Liver (tissue), 9 donors: ENCODE data around the gene SP140L. TPM values are rescaled to one million over a fixed set of nuclear protein-coding genes. Genes with fewer than 3 reads are reported as not detected.
A peak's percentile ranks its signal among the peaks of the same experiment; 100 is the strongest.
"Not testable (repeated sequence)": the region's sequence is repeated elsewhere in the genome, so short reads cannot be mapped to it uniquely, and the experiment has no call there.

Experiments used
- DNase-seq: peaks from one replicate; pipeline ENCODE4 v3.0.0-alpha.2; 2017; ENCODE audit warnings: low spot score
- H3K27ac ChIP-seq, 2 donors: one replicate each; pipeline ENCODE4 v1.7.0; 2013; ENCODE audit warnings: inconsistent platforms in 2 of 2, low read length in 2 of 2, control low read depth in 1 of 2, low read depth in 1 of 2, mild to moderate bottlenecking in 1 of 2
- H3K27me3 ChIP-seq, 4 donors: one replicate each; pipeline versions ENCODE4 v1.6.1 to v1.7.0; 2013; ENCODE audit warnings: low read length in 3 of 4, inconsistent platforms in 1 of 4, mild to moderate bottlenecking in 1 of 4, moderate library complexity in 1 of 4; ENCODE audit not compliant: control insufficient read depth in 4 of 4, insufficient read depth in 4 of 4
- H3K36me3 ChIP-seq, 4 donors: one replicate each; pipeline versions ENCODE4 v1.6.1 to v1.7.0; 2013; ENCODE audit warnings: low read length in 3 of 4, mild to moderate bottlenecking in 3 of 4, low read depth in 1 of 4, moderate library complexity in 1 of 4; ENCODE audit not compliant: control insufficient read depth in 4 of 4, insufficient read depth in 3 of 4
- H3K4me1 ChIP-seq, 4 donors: one replicate each; pipeline versions ENCODE4 v1.6.1 to v1.7.0; 2013; ENCODE audit warnings: low read length in 3 of 4, mild to moderate bottlenecking in 3 of 4, moderate library complexity in 1 of 4; ENCODE audit not compliant: control insufficient read depth in 4 of 4, insufficient read depth in 4 of 4
- H3K4me3 ChIP-seq, 3 donors: one replicate each; pipeline versions ENCODE4 v1.6.1 to v1.7.0; 2013; ENCODE audit warnings: low read length in 3 of 3, control low read depth in 1 of 3, low read depth in 1 of 3, mild to moderate bottlenecking in 1 of 3
- H3K9ac ChIP-seq, 2 donors: one replicate each; pipeline ENCODE4 v1.7.0; 2013; ENCODE audit warnings: low read length in 2 of 2, mild to moderate bottlenecking in 2 of 2, moderate library complexity in 2 of 2, control low read depth in 1 of 2, low read depth in 1 of 2
- H3K9me3 ChIP-seq, 4 donors: one replicate each; pipeline versions ENCODE4 v1.6.1 to v1.7.0; 2013; ENCODE audit warnings: low read length in 3 of 4; ENCODE audit not compliant: control insufficient read depth in 4 of 4
- CTCF ChIP-seq: fragments of 150-350 bp; IDR thresholded peaks from 2 replicates; pipeline ENCODE4 v1.5.1; 2017; ENCODE audit warnings: improper control_type of control experiment, low read depth, low read length; ENCODE audit not compliant: missing input control
- EGR1 ChIP-seq, 2 donors: IDR thresholded peaks; 2 replicates each; pipeline ENCODE4 v1.6.1; 2016 to 2018; ENCODE audit warnings: antibody characterized with exemption in 2 of 2, low read depth in 2 of 2
- FOXA1 ChIP-seq: IDR thresholded peaks from 2 replicates; pipeline ENCODE4 v1.6.1; 2016; ENCODE audit warnings: antibody characterized with exemption
- FOXA2 ChIP-seq: IDR thresholded peaks from 2 replicates; pipeline ENCODE4 v1.6.1; 2016; ENCODE audit warnings: antibody characterized with exemption
- HNF4A ChIP-seq, 2 donors: conservative IDR thresholded peaks; 2 replicates each; pipeline ENCODE4 v1.6.1; 2016; ENCODE audit warnings: antibody characterized with exemption in 2 of 2, mild to moderate bottlenecking in 2 of 2
- NR2F2 ChIP-seq: IDR thresholded peaks from 2 replicates; pipeline ENCODE4 v1.6.1; 2016; ENCODE audit warnings: antibody characterized with exemption
- RAD21 ChIP-seq, 2 donors: IDR thresholded peaks; 2 replicates each; pipeline ENCODE4 v1.6.1; 2016; ENCODE audit warnings: antibody characterized with exemption in 2 of 2, mild to moderate bottlenecking in 2 of 2
- REST ChIP-seq: IDR thresholded peaks from 2 replicates; pipeline ENCODE4 v1.6.1; 2016; ENCODE audit warnings: antibody characterized with exemption, mild to moderate bottlenecking
- RXRA ChIP-seq, 2 donors: IDR thresholded peaks; 2 replicates each; pipeline ENCODE4 v1.6.1; 2017 to 2018; ENCODE audit warnings: antibody characterized with exemption in 2 of 2, mild to moderate bottlenecking in 1 of 2
- SP1 ChIP-seq: IDR thresholded peaks from 2 replicates; pipeline ENCODE4 v1.6.1; 2018; ENCODE audit warnings: antibody characterized with exemption, mild to moderate bottlenecking
- TAF1 ChIP-seq: conservative IDR thresholded peaks from 2 replicates; pipeline ENCODE4 v1.6.1; 2016; ENCODE audit warnings: antibody characterized with exemption, mild to moderate bottlenecking
- YY1 ChIP-seq: IDR thresholded peaks from 2 replicates; pipeline ENCODE4 v1.6.1; 2016; ENCODE audit warnings: antibody characterized with exemption, mild to moderate bottlenecking
- WGBS: extraction: QIAGEN DNeasy Blood & Tissue Kit; methylation state at CpG from one replicate; pipeline ENCODE4 v1.1.7; 2013; 5-methylcytosine and 5-hydroxymethylcytosine counted together
- polyA plus RNA-seq, 2 donors: library from polyadenylated mRNA; stranded (reverse) in 1 of 2; unstranded in 1 of 2; fragments of 200-250 nt in 1 of 2; fragments of >200 nt in 1 of 2; fragmentation: Nextera tagmentation in 1 of 2; extraction: Ambion mirVana in 1 of 2; gene quantifications; one replicate each; pipeline versions ENCODE4 v1.2.1 to v1.2.3, GENCODE V29; 2013 to 2015
- total RNA-seq, 2 donors: library from RNA; depleted of rRNA; stranded (reverse); fragments of >200 nt; gene quantifications; one replicate each; pipeline ENCODE4 v1.2.3, GENCODE V29; 2014
- donor health status: healthy.
- donor health status: healthy.
- donor health status: healthy.
- donor health status: healthy.
- donor health status: healthy.

Gene SP140L
- total and polyA plus RNA-seq, 4 donors = 3.1 to 21.5 (median 6.6) TPM

DNA sequence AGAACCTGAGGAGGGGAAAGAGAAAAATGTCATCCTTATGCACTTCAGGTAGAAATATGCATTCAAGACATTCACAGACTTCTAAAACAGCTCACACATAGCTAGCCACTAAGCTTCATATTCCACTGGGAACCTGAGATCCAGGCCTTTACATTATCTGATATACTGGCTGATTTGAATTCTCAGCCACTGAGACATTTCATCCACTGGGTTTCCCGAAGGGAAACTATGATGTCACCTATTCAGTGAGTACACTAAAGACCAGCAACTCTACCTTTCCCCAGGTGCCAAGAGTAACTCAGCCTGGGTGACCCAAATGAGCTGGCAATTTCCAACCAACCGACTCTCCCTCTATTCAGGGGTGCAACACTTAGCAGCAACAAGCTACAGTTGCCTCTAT is 67.3 kb downstream of the SP140L start:
- H3K27me3 ChIP-seq = no peaks in the 10 kb centered on the region
- 97% methylated on average over 2 of the region's 2 CpGs for WGBS
- no peaks in the 10 kb centered on the region for H3K4me1 ChIP-seq
- H3K4me3 ChIP-seq = no peak overlapping the region
- no peaks in the 10 kb centered on the region for H3K9me3 ChIP-seq
- no peak overlapping the region for H3K27ac ChIP-seq
- TF ChIP-seq EGR1 (IDR thresholded peaks at IDR 0.05; ENCODE audit: low read depth in 2 of 2) = no peak
- no peak for TF ChIP-seq TAF1
- no peak for TF ChIP-seq YY1
- TF ChIP-seq RXRA (IDR thresholded peaks at IDR 0.05) = no peak
- peaks cover 14 to 45% (median 31%) of the 10 kb centered on the region in 4 donors for H3K36me3 ChIP-seq
- no peak for DNase-seq
- H3K9ac ChIP-seq = no peak overlapping the region

GRCh38 chr2:230398698-230399097 is 71.7 kb downstream of the SP140L start:
- not testable (repeated sequence) for H3K4me3 ChIP-seq, H3K9ac ChIP-seq, H3K9me3 ChIP-seq, H3K27me3 ChIP-seq, H3K27ac ChIP-seq, H3K4me1 ChIP-seq
- WGBS = 98% methylated on average over 6 of the region's 6 CpGs
- H3K36me3 ChIP-seq = peaks cover 7 to 27% (median 16%) of the 10 kb centered on the region in 4 donors
- DNase-seq = peak; percentile 67

DNA sequence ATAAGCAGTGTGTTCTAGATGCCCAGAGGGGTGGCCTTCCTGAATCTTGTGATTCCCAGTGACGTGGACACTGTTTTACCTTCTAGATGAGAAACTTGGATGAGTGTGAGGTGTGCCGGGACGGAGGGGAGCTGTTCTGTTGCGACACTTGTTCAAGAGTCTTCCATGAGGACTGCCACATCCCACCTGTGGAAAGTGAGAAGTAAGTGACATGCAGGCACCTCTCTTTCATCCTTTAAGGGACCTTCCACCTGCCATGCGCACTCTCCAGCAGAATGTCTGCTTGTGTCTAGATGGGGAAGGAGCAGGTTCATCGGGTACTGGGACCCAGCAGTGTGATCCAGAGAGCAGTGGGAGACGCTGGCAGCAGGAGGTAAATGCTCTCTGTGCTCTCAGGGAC is 73.0 kb downstream of the SP140L start:
- Histone ChIP-seq H3K4me3 (no peak overlapping the region), H3K27me3 (no peaks in the 10 kb centered on the region), H3K4me1 (no peaks in the 10 kb centered on the region), H3K9me3 (no peaks in the 10 kb centered on the region), H3K36me3 (peaks cover 10 to 23% (median 15%) of the 10 kb centered on the region in 4 donors), H3K9ac (no peak overlapping the region), H3K27ac (no peak overlapping the region)
- WGBS = 93% methylated on average over 7 of the region's 7 CpGs
- TF ChIP-seq RXRA (IDR thresholded peaks at IDR 0.05) = no peak
- TF ChIP-seq NR2F2 = no peak
- no peak for TF ChIP-seq SP1
- TF ChIP-seq TAF1 = no peak
- TF ChIP-seq REST = no peak
- no peak for TF ChIP-seq HNF4A (conservative IDR thresholded peaks at IDR 0.05)
- no peak for TF ChIP-seq RAD21 (IDR thresholded peaks at IDR 0.05)
- TF ChIP-seq FOXA1 = no peak
- TF ChIP-seq EGR1 (IDR thresholded peaks at IDR 0.05; ENCODE audit: low read depth in 2 of 2) = no peak
- no peak for TF ChIP-seq CTCF
- no peak for TF ChIP-seq YY1
- no peak for TF ChIP-seq FOXA2
- no peak for DNase-seq
